ENCODE results near the gene B4GALT3. TPM values are rescaled to one million over a fixed set of nuclear protein-coding genes. Genes with fewer than 3 reads are reported as not detected.

Gene B4GALT3
- total and polyA plus RNA-seq, 12 donors = 11.5 to 28.9 (median 19.6) TPM

DNA sequence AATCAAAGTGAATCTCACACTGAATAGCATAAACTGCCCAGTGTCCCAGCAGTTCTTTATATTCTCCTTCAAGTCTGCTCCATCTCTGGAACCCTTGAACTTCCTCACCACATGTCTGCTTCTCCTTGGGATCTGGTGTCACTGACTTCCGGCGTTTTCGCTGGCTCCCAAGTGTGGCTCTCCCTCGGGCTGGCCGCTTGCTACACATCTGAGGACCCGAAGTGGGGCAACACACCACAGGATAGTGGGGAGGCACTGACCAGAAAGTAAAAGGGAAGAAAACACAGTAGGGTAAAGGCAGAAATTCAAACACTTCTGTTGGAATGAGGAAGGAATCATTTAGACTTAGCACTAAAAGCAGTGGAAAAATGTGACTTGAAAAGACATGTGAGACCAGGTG, 54.3 kb downstream of the B4GALT3 start:
- 83 to 87% methylated on average over 6 of the region's 6 CpGs for WGBS, 2 donors
- peaks cover 10 to 52% (median 33%) of the 10 kb centered on the region in 9 donors for H3K4me1 ChIP-seq

DNA sequence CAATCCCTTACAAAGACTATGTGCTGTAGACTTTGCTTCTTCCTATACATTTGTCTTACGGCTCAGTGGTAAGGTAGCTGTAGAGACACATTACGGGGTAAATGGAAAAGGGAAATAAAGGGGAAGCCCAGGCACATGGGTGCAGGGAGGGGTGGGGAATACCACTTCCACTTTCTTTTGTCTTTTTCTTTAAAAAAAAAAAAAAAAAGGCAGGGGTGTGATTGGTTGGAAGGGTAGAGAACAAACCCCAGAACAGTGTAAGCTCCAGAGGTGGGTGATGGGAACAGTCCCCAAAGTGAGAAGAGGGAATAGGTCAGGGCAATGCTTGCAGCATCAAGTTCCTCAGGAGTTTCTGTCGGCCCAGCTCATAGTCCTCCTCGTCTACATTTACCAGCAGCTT, 55.5 kb downstream of the B4GALT3 start:
- DNase-seq = no peak
- H3K27me3 ChIP-seq = no peaks in the 10 kb centered on the region
- no peak for TF ChIP-seq CTCF (IDR thresholded peaks at IDR 0.05)
- H3K4me3 ChIP-seq = no peak overlapping the region
- no peaks in the 10 kb centered on the region for H3K9me3 ChIP-seq
- peak overlapping the region in 1 of 10 donors; percentile 23 for H3K27ac ChIP-seq
- H3K4me1 ChIP-seq = peaks cover 13 to 46% (median 30%) of the 10 kb centered on the region in 9 donors
- 70 to 75% methylated on average over 4 of the region's 4 CpGs for WGBS, 2 donors
- ATAC-seq = no peak
- intact Hi-C loops (cut with DNase I) = no loop called here
- peaks cover 0 to 72% (median 52%) of the 10 kb centered on the region in 9 donors for H3K36me3 ChIP-seq

More for the DNA sequence above, 54.3 kb downstream of the B4GALT3 start:
- H3K9me3 ChIP-seq = no peaks in the 10 kb centered on the region
- no peak for TF ChIP-seq CTCF (IDR thresholded peaks at IDR 0.05)
- ATAC-seq = no peak
- intact Hi-C loops (cut with DNase I) = no loop called here
- no peak for DNase-seq
- H3K27ac ChIP-seq = no peak overlapping the region
- no peaks in the 10 kb centered on the region for H3K27me3 ChIP-seq
- no peak overlapping the region for H3K4me3 ChIP-seq
- peaks cover 0 to 84% (median 63%) of the 10 kb centered on the region in 9 donors for H3K36me3 ChIP-seq

Small RNAs within 50 kb of the gene (microRNA-seq; reads per million reads assigned to microRNA genes)
- 1.5 to 1.8 reads per million in 2 donors for gene MIR5187

Other genes starting within 250 kb of the B4GALT3 start
- gene ITLN2, start 222.7 kb downstream of the B4GALT3 start, total RNA-seq = not detected
- under 1 TPM in 1 of 2 donors, not detected in 1; 0.22 TPM for gene ITLN2, start 222.7 kb downstream of the B4GALT3 start, polyA plus RNA-seq
- gene F11R, start 156.4 kb downstream of the B4GALT3 start, total RNA-seq = 10 to 100 TPM in 6 of 10 donors, 1 to 10 TPM in 4; 7.1 to 22.7 (median 10.5) TPM
- gene F11R, start 156.4 kb downstream of the B4GALT3 start, polyA plus RNA-seq = 1 to 10 TPM; 7.5 to 9.9 TPM
- gene TSTD1, start 138.5 kb downstream of the B4GALT3 start, total RNA-seq = 10 to 100 TPM in 9 of 10 donors, 1 to 10 TPM in 1; 8.0 to 18.0 (median 13.4) TPM
- 10 to 100 TPM; 11.8 to 15.3 TPM for gene TSTD1, start 138.5 kb downstream of the B4GALT3 start, polyA plus RNA-seq
- 10 to 100 TPM; 23.7 to 43.6 (median 28.5) TPM for gene USF1, start 131.5 kb downstream of the B4GALT3 start, total RNA-seq
- 10 to 100 TPM; 42.4 to 55.1 TPM for gene USF1, start 131.5 kb downstream of the B4GALT3 start, polyA plus RNA-seq
- gene ARHGAP30, start 107.6 kb downstream of the B4GALT3 start, total RNA-seq = 10 to 100 TPM in 1 of 10 donors, 1 to 10 TPM in 9; 1.5 to 16.4 (median 2.1) TPM
- gene ARHGAP30, start 107.6 kb downstream of the B4GALT3 start, polyA plus RNA-seq = 1 to 10 TPM; 1.2 to 1.4 TPM
- gene NECTIN4, start 87.9 kb downstream of the B4GALT3 start, total RNA-seq = under 1 TPM in 1 of 10 donors, not detected in 9; 0.19 TPM
- under 1 TPM in 1 of 2 donors, not detected in 1; 0.06 TPM for gene NECTIN4, start 87.9 kb downstream of the B4GALT3 start, polyA plus RNA-seq
- 10 to 100 TPM in 5 of 10 donors, 1 to 10 TPM in 5; 2.2 to 17.7 (median 9.0) TPM for gene KLHDC9, start 79.1 kb downstream of the B4GALT3 start, total RNA-seq
- 1 to 10 TPM in 1 of 2 donors, under 1 TPM in 1; 0.83 to 6.7 TPM for gene KLHDC9, start 79.1 kb downstream of the B4GALT3 start, polyA plus RNA-seq
- 10 to 100 TPM; 44.6 to 78.7 (median 54.1) TPM for gene PFDN2, start 59.5 kb downstream of the B4GALT3 start, total RNA-seq
- gene PFDN2, start 59.5 kb downstream of the B4GALT3 start, polyA plus RNA-seq = 100 to 1,000 TPM; 185 to 273 TPM
- gene NIT1, start 59.4 kb downstream of the B4GALT3 start, total RNA-seq = 10 to 100 TPM; 24.1 to 41.2 (median 33.4) TPM
- 10 to 100 TPM; 28.5 to 30.6 TPM for gene NIT1, start 59.4 kb downstream of the B4GALT3 start, polyA plus RNA-seq
- 10 to 100 TPM; 21.7 to 33.0 (median 26.3) TPM for gene DEDD, start 44.8 kb downstream of the B4GALT3 start, total RNA-seq
- 10 to 100 TPM; 19.7 to 27.2 TPM for gene DEDD, start 44.8 kb downstream of the B4GALT3 start, polyA plus RNA-seq
- gene UFC1, start 23.5 kb downstream of the B4GALT3 start, total RNA-seq = 10 to 100 TPM; 63.9 to 88.3 (median 74.9) TPM
- gene UFC1, start 23.5 kb downstream of the B4GALT3 start, polyA plus RNA-seq = 100 to 1,000 TPM in 1 of 2 donors, 10 to 100 TPM in 1; 43.0 to 142 TPM
- gene USP21, start 18.0 kb downstream of the B4GALT3 start, total RNA-seq = 10 to 100 TPM in 9 of 10 donors, 1 to 10 TPM in 1; 8.8 to 24.0 (median 14.7) TPM
- 10 to 100 TPM; 13.2 to 22.4 TPM for gene USP21, start 18.0 kb downstream of the B4GALT3 start, polyA plus RNA-seq
- gene PPOX, start 11.1 kb downstream of the B4GALT3 start, total RNA-seq = 10 to 100 TPM in 8 of 10 donors, 1 to 10 TPM in 2; 8.5 to 19.8 (median 15.0) TPM
- gene PPOX, start 11.1 kb downstream of the B4GALT3 start, polyA plus RNA-seq = 10 to 100 TPM in 1 of 2 donors, 1 to 10 TPM in 1; 10.0 to 58.5 TPM
- 10 to 100 TPM in 6 of 10 donors, 1 to 10 TPM in 4; 1.7 to 86.1 (median 17.7) TPM for gene ADAMTS4, start 21.5 kb upstream of the B4GALT3 start, total RNA-seq
- 10 to 100 TPM in 1 of 2 donors, 1 to 10 TPM in 1; 5.4 to 11.9 TPM for gene ADAMTS4, start 21.5 kb upstream of the B4GALT3 start, polyA plus RNA-seq
- 100 to 1,000 TPM; 244 to 370 (median 318) TPM for gene NDUFS2, start 24.9 kb upstream of the B4GALT3 start, total RNA-seq
- 100 to 1,000 TPM; 121 to 193 TPM for gene NDUFS2, start 24.9 kb upstream of the B4GALT3 start, polyA plus RNA-seq
- 10 to 100 TPM in 4 of 10 donors, 1 to 10 TPM in 6; 2.0 to 65.8 (median 5.3) TPM for gene FCER1G, start 37.8 kb upstream of the B4GALT3 start, total RNA-seq
- gene FCER1G, start 37.8 kb upstream of the B4GALT3 start, polyA plus RNA-seq = 10 to 100 TPM; 19.7 to 64.6 TPM
- under 1 TPM in 1 of 10 donors, not detected in 9; 0.89 TPM for gene APOA2, start 46.1 kb upstream of the B4GALT3 start, total RNA-seq
- gene APOA2, start 46.1 kb upstream of the B4GALT3 start, polyA plus RNA-seq = not detected
- gene TOMM40L, start 48.6 kb upstream of the B4GALT3 start, total RNA-seq = 10 to 100 TPM; 29.8 to 37.6 (median 33.2) TPM
- 10 to 100 TPM; 17.6 to 29.3 TPM for gene TOMM40L, start 48.6 kb upstream of the B4GALT3 start, polyA plus RNA-seq
- gene NR1I3, start 60.7 kb upstream of the B4GALT3 start, total RNA-seq = not detected
- gene NR1I3, start 60.7 kb upstream of the B4GALT3 start, polyA plus RNA-seq = under 1 TPM in 1 of 2 donors, not detected in 1; 0.10 TPM
- gene PCP4L1, start 81.2 kb upstream of the B4GALT3 start, total RNA-seq = 1 to 10 TPM in 1 of 10 donors, under 1 TPM in 8, not detected in 1; 0.38 to 1.0 (median 0.46) TPM
- gene PCP4L1, start 81.2 kb upstream of the B4GALT3 start, polyA plus RNA-seq = under 1 TPM; 0.29 to 0.75 TPM
- 1 to 10 TPM; 1.0 to 5.6 (median 1.6) TPM for gene MPZ, start 132.5 kb upstream of the B4GALT3 start, total RNA-seq
- gene MPZ, start 132.5 kb upstream of the B4GALT3 start, polyA plus RNA-seq = 1 to 10 TPM; 1.5 to 3.4 TPM
- gene SDHC, start 136.9 kb upstream of the B4GALT3 start, total RNA-seq = 100 to 1,000 TPM; 342 to 459 (median 420) TPM
- 100 to 1,000 TPM in 1 of 2 donors, 10 to 100 TPM in 1; 18.1 to 176 TPM for gene SDHC, start 136.9 kb upstream of the B4GALT3 start, polyA plus RNA-seq
- not detected for gene CFAP126, start 190.4 kb upstream of the B4GALT3 start, total RNA-seq
- not detected for gene CFAP126, start 190.4 kb upstream of the B4GALT3 start, polyA plus RNA-seq

Data from heart right ventricle (tissue), 16 donors.